Fibroblast of the conjunctiva (primary cell): ENCODE data around the gene TREX2.

Experiments
- DNase-seq: peaks from one replicate; pipeline ENCODE4 v3.0.0-alpha.2; 2010; ENCODE audit warnings: low read depth

Gene TREX2, protein sequence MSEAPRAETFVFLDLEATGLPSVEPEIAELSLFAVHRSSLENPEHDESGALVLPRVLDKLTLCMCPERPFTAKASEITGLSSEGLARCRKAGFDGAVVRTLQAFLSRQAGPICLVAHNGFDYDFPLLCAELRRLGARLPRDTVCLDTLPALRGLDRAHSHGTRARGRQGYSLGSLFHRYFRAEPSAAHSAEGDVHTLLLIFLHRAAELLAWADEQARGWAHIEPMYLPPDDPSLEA

DNA sequence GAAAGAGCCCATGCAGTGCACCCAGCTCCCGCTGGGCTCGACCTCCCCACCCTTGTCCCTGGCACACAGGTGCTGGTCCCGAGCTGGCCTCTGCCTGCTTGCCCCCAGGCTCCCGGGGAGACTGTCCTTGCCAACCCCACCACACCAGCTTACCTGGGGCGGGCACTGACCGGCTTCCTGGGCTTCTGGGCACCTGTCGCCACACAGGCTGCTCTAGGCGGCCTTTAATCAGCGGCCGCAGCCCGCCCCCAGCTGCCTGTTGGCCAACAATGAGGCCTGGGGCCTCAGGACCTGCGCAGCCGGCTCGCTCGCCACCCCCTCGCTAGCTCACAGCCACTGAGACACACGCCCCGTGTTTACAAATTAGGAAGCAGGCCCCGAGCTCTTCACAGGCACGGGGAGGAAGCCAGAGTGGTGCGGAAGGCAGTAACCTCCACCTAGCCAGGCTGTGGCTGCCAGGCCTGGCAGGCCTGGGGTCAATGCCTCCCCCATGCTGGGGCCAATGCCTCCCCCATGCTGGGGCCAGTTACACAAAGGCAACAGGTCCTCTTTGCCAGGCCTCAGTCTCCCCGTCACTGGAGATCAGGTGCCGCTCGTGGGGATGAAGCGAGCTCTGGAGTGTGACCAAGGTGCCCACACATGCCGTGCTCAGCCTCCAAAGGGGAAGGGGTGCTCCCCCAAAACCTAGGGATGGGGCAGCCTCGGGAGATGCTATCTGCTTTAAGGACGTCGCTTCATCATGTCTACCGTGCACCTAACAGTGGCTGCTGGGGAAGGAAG, at the start of gene TREX2:
Gene TREX2, minus strand, starts transcription at position 201 of the 780 bp plus-strand sequence. CDS start 626 bp downstream, outside the sequence.
- DNase-seq: no peak

DNA sequence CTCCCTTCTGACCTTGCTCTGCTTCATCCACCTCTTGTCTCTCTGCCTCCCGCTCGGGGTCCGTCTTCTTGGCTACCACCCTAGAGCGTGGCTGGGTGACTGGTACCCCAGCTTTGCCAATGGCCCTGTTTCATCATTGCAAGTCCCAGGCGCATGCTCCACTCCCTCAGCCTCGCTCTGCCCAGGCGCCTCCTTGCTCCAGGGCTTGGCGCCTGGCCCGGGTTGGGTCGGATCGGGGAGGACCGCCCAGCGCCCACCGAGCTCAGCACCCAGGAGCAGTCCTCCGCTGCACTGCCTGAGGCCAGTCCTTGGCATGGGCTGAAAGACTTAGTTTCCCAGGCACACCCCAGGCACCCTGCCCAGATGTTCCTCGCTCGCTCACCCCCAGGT, 49.5 kb upstream of the TREX2 start:
- DNase-seq: peak; percentile 57

DNA sequence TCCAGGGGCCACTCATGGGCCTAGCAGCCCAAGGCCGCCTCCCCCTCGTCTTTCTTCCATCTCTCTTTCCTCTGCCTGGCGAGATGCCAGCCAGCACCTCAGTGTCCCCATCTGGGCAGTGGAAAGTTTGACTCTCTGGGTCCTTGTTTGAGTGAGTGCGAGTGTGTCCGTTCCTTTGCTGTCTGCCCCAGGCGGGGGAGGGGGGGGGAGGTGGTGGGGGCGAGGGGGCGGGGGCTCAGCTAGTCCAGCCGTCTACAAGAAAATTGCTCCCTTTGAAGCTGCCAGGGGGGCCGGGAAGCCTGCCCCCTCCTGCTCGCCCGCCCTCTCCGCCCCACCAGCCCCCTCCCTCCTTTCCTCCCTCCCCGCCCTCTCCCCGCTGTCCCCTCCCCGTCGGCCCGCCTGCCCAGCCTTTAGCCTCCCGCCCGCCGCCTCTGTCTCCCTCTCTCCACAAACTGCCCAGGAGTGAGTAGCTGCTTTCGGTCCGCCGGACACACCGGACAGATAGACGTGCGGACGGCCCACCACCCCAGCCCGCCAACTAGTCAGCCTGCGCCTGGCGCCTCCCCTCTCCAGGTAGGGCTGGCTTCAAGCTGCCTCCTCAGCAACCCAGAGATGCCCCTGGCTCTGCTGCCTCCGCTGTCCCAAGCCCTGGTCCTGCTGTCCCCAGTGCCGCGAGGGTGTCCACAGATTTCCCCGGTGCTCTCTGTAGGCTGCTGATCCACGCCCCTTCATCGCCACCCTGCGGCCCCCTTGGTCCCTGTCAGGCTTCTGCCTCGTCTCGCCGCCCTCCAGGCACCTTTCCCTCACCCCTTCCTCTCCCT, 48.9 kb upstream of the TREX2 start, which contains the start of gene BGN:
Gene BGN, plus strand, starts transcription at position 440 of the 821 bp plus-strand sequence. CDS start 9,652 bp downstream, outside the sequence.
- no peak for DNase-seq

DNA sequence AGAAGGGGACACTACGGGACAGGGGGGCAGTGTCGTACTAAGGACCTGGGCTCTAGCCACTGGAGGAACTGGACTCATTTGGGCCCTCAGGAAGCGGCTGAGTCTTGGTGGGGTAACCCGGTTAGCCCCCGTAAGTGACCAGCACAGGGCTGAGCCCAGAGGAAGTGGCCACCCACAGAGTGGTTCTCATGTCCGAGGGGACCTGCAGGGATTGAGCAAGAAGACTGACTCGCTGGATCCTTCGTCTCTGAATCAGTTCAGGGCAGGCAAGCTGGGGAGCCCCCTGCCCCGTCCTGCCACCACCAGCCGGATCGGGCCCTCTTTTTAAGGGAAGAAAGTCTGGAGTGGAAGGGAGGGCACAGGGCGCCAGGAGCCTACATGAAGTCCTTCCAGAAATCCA, 48.2 kb upstream of the TREX2 start:
- no peak for DNase-seq

DNA sequence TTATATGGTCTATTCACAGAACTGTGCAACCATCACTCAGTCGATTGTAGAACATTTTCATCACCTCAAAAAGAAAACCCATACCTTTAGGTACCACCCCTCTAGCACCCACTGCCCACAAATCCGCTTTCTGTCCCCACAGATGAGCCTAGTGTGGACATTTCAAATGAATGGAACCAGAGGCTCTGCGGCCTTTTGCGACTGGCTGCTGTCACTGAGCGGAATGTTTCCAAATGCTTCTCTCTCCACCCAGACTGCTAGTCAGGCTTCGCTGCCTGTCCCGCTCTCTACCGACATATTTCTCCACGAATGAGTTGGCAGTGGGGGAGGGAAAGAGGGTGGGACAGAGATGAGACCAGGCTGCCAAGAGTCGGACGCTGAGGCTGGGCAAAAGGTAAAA, 47.2 kb upstream of the TREX2 start:
- DNase-seq: no peak

DNA sequence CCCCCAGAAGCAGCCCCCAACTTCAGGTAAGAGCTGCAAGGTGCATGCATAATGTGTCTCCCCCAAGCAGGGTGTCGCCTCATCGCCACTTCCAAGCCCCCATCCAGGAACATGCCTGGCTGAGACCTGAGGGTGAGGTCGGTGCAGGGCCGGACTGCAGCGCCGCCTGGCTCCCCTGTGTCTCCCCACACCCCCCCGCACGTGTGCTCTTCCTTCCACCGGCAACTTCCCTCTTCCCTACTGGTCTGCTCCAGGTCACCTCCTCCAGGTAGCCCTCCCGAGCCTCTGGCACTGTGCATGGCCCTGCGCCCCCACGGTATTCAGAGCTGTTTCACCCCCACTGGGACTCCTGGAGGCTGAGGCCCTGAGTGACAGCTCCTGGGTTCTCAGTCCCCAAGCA, 46.7 kb upstream of the TREX2 start:
- no peak for DNase-seq

DNA sequence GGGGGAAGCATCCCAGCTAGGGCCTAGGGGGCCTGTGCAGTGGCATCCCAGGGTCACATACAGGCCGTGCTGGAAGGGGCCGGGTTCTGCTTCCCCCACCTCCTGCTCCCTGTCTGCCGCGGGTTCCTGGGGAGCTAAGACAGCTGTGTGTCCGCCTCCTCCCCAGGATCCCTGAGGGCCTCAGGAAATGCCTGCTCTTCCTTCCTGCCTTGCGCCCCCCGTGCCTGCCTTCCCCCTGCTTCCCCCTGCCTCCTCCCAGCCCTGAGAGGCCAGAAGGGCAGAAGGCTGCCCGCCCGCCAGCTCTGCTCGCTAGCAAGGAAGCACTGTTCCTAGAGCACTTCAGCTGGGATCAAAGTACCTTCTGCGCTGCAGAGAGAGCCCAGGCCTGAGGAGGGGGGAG, 46.1 kb upstream of the TREX2 start:
- no peak for DNase-seq

DNA sequence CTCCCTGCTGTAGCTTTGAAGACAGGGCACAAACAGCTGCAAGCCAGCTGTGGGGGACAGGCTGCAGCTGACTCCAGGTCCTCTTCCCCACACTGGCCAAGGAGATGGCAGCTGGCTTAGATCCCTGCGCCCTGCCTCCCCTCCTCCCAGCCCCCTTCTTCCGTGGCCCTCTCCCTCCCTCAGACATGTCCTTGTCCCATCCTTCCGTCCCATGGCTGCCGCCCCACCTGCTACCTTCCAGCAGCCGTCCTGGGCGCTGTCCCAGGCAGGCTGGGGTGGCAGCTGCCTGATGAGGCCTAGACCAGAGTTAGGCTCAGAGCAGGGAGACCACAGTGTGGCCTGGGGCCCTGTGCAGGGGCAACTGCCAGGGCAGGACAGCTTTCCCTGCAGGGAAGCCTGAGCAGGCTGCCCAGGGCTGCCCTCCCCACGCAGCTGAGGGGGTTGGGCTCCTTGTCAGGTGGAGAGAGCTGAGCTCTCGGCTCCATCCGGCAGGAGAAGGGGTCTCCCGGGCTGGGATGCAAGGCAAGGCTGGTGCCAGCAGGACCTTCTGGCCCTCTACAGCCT, 45.6 kb upstream of the TREX2 start:
- no peak for DNase-seq

DNA sequence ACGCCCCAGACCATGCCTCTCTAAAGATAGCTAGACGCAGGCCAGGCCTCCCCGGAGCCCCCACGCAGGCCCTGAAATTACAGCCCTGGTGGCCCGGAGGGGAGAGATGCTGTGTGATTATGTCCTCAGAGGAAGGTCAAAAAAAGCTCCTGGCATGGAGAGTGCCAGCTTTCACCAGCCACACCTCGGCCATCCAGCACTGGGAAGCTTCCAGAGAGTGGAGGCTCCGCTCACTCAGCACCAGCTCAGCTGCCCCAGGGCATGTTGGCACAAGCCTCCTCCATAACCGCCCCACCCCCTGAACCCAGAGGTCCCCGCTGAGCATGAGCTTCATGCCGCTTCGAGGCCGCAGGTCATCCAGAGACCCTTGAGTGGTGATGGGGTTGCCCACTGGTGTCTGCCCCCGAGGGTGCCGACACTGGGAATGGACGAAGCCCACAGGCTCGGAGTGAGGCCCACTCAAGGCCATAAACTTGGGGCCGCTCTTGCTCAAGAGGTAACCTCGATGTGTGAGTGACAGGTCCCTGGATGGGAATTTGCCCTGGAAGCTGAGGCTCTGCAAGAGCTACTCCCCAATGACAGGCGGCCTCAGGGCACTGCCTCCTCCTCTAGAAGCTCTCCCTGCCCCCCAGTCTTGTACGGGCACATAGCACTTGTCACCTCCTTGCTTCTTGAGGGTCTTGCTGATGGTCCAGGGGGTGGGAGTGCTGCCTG, 44.5 kb upstream of the TREX2 start:
- DNase-seq: no peak

DNA sequence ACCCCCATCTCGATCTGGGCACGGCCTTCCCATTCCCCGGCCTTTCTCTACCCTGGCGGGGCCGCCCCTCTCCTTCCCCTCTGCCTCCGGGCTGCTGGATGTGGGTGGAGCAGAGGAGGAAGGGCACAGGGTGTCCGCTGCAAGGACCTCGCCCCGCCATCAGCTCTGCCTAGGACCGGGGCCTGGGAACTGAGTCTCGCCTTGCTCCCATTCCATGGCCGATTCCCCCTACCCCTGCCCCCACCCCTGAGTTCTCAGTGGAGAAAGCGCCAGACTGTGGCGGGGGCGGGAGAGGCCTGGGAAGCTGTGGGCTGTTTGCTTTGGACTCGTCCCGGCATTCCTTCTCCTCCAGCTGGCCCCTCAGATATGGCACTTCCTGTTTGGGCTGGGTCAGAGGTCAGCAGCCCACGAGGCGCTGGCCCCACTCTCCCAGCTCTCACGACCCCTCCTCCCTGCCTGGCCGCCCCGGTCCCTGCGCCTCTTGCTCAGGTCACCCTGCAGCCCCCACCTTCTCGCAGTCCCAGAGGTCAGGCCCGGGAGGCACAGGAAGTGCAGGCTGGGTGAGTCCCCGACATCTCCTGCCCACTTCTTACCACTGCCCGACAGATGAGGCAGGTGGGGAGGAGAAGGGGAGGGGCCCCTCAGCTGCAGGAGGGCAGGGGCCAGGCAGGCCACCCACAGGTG, 42.5 kb upstream of the TREX2 start:
- DNase-seq: no peak

DNA sequence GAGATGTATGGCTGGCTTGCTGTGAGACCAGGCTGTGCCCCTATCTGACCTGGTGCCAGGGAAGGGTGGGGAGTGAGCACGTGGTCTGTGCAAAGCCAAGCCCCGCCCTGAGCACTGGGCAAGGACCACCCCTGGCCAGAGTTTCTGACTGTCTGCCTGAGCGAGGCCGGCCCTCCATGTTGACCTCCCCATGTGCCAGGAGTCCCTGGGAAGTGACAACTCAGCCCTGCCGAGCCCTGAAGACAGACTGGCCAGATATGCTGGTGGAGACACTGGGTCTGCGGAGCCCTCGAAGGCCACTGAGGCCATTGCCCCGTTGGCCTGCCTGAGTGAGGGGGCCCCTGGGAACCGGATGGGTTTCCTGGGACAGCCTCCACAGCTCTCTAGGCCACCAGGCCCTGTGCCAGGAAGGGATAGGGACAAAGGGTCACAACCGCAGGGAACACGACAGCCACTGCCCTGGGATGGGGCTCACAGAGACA, 41.8 kb upstream of the TREX2 start:
- DNase-seq: no peak

DNA sequence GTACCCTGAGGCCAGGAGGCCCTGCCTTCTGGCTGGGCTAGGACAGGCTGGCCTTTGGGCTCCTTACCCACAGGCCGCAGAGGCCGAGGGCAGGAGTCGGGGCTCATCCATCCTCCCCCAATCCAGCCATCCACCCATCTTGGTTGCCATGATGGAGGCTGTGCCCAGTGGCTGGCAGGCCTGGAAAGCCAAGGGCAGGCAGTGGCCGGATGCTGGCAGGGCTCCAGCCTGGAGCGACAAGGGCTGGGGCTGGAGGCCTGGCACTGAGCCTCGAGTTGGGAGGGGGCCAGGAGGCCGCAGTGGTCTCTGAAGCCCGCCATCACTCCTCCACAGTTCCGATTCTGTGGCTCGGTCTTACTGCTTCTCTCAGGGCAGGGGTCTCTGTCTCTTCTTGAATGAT, 40.3 kb upstream of the TREX2 start:
- no peak for DNase-seq

DNA sequence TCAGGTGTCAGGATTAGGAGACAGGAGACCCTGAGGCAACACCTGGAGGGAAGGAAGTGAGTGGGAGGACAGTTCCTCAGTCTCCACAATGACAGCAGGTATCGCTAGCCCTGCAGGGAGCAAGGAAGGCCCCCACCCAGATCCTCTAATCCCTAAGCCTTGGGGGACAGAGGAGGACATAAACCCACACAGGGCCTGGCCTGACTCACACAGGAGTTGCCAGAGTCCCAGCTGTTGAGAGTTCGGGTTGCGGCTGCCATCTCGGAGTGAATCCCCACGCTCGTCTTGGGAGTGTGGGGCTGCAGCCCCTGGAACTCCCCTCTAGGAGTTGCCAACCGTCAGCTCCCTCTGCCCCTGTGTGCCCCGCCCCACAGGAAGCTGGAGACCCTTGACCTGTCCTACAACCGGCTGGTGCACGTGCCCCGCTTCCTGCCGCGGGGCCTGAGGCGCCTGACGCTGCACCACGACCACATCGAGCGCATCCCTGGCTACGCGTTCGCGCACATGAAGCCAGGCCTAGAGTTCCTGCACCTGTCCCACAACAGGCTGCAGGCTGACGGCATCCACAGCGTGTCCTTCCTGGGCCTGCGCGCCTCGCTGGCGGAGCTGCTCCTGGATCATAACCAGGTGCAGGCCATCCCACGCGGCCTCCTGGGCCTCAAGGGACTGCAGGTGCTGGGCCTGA, 39.7 kb upstream of the TREX2 start:
- no peak for DNase-seq

DNA sequence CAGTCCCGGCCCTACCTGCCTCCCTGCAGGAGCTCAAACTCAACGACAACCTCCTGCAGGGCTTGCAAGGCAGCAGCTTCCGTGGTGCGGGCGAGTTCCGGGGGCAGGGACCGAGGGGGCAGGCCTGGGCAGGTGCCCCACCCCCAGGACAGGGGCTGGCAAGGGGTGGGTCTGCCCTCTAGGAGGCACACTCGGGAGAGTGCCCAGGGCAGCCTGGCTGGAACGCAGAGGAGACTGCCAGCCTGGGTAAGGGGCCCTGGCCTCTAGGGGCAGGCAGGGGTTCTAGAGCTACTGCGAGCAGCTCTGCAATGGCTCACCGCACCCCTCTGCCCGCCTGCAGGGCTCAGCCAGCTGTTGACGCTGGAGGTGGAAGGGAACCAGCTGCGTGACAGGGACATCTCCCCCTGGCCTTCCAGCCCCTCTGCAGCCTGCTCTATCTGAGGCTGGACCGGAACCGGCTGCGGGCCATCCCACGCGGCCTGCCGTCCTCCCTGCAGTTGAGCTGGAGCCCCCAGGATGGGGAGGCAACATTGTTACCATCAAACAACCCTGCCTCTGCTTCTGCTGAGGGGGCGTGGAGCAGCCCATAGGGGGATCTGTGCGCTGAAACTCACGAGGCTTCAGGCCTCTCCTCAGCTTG, 36.6 kb upstream of the TREX2 start:
- no peak for DNase-seq

DNA sequence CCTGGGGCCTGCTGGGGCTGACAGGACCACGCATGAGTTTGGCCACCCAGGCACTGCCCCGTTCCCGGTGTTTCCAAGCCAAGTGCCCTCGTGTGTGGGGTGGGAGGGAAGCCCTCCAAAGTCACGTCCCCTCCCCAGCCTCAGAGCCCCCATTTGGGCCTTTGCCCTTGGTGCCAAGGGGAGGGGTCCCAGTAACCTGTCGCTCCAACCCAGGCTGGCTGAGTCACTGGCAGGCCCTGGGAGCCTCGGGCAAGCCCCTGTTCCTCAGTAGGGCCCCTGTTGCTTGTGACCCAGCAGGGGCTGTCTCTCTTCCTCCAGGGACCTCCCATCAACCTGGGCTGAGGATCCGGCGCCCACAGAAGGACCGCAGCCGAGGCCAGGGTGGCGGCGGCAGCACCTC, 35.2 kb upstream of the TREX2 start:
- DNase-seq: no peak

DNA sequence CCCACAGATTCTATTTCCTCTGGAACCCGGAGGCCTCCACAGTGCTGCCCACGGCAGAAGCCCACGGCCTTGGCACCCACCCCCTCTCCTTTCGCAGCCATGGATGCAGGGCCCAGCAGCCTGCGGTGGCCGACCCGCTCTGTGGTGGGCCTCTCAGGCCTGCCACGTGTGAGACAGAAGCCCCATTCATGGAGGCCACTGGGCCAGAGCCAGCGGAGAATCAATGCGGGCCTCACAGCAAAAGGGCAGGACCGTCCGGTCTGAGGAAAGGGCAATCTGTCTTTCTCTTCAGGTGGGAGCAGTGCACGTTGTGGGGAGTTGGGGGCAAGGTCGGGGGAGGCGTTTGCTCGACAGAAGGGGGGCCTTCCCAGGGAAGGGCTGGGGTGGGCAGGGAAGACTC, 32.9 kb upstream of the TREX2 start:
- DNase-seq: no peak

DNA sequence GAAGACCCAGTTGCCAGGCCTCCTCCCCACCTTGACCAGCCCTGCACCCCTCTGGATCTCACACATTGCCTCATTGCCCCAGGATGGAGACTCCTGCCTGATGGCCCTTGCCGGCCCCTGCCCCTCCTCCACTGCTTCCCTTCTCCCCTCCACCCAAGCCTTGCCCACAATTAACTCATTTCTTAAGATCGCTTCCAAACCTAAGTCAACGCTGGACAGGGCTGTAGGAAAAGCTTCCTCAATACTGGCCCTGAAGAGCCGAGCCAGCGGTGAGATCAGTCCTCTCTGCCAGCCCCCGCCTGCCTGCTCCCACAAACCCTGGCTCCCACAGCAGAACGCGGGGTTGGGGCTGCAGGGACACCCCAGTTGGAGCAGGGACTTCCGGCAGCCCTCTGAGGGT, 32.0 kb upstream of the TREX2 start:
- no peak for DNase-seq

DNA sequence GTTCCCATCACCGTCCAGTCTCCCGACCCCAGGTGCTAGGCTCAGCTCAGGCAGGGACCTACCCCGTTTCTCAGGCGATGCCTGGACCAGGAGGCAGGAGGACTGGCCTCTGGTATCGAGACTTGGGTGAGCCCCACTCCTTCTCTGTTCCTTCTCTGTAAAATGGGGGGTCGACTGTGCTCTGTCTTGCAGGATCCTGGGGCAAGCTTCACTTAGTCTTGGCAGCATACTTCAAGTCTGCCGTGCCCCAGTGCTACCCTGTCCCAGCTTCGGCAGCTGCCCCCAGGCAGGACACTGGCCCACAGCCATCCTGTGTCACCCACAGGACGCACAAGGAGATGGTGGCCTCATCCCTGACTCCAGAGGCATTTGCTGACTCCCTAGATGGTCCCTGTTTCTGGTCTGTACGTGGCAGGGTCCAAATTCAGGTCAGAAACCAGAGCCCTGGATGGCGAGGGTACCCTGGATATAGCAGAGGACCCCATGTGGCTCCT, 31.6 kb upstream of the TREX2 start:
- no peak for DNase-seq

DNA sequence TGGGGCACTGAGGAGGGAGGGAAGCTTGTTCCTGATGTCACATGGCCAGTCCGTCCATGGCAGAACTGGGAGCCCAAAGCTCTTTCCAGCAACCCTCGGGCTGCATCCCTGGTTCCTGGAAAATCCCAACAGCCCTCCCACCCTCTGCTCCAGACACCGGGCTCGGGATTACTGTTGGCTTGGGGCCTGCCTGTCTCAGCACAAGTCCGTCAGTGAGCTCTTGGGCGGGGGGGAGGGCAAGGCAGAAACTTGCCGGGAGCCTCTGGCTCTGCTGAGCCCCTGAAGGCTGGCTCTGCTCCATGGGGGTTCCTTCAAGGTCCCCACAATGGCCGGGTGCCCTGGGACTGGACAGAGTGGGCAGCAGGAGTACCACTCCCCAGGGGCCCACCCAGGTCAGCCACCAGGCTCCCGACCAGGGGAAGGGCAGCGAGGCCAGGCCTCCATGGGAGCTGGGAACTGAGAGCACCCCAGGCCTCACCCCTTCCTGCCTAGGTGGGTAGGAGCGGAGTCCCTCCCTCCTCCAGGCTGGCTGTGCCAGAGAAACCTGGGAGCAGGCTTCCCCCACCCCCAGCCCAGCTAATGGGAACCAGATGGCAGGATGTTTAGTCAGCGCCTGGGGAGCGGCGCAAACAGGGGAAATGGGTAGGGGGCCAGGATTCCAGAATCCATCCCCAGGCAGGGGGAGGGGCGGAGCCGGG, 31.0 kb upstream of the TREX2 start:
- DNase-seq: no peak
